Cerebellar nuclear complex (tissue), 1 donor: ENCODE data around the gene S1PR4.

ENCODE experiments used
- DNase-seq, 2 experiments: peaks; one replicate each; lab custom pipeline; 2025; lab: John Stamatoyannopoulos, UW

S1PR4 gene, protein sequence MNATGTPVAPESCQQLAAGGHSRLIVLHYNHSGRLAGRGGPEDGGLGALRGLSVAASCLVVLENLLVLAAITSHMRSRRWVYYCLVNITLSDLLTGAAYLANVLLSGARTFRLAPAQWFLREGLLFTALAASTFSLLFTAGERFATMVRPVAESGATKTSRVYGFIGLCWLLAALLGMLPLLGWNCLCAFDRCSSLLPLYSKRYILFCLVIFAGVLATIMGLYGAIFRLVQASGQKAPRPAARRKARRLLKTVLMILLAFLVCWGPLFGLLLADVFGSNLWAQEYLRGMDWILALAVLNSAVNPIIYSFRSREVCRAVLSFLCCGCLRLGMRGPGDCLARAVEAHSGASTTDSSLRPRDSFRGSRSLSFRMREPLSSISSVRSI

DNA sequence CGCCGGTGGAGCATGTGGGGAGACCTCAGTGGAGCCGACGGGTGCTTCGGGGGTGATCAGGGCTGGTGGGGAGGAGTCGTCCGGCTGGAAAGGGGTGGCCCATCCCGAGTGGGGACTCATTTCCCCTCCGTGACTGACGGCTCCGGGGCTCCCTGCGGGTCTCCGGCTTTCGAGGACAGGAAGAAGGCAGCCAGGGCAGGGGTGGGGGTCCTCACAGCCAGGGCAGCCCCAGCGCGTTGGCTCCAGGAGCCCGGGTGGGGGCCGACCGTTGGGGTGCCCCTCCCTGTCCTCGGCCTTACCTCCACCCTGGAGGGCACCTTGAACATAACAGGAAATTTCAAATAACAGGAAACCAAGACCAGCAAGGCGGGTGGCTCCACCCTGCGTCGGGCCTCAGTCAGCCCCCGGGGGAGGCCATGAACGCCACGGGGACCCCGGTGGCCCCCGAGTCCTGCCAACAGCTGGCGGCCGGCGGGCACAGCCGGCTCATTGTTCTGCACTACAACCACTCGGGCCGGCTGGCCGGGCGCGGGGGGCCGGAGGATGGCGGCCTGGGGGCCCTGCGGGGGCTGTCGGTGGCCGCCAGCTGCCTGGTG, at the start of gene S1PR4:
Gene S1PR4 (plus strand): TSS at position 393 of the 596 bp plus-strand sequence. CDS start 24 bp downstream, at position 417.
- DNase-seq: no peak

DNA sequence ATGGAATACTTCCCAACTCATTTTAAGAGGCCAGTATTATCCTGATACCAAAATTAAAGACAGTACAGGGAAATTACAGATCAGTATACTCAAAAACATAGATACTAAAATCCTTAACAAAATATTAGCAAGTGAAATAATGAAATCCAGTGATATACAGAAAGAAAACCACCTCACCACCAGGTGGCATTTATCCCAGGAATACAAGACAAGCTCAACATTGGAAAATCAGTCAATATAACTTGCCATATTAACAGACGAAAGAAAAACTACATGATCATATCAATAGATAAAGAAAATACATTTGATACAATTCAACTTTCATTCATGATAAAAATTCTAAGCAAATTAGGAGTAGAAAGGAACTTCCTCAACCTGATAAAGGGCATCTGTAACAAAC, 49.5 kb upstream of the S1PR4 start:
- no peak for DNase-seq

DNA sequence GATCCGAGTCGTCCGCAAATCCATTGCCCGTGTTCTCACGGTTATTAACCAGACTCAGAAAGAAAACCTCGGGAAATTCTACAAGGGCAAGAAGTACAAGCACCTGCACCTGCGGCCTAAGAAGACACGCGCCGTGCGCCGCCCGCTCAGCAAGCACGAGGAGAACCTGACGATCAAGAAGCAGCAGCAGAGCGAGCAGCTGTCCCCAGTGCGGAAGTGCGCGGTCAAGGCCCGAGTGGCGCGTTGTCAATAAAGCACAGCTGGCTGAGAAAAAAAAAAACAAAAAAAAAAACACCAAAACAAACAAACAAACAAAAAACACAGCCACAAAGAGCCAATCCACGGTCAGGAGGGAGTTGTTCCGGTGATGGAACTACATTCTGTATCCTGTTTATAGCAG, 47.4 kb upstream of the S1PR4 start:
- no peak for DNase-seq

DNA sequence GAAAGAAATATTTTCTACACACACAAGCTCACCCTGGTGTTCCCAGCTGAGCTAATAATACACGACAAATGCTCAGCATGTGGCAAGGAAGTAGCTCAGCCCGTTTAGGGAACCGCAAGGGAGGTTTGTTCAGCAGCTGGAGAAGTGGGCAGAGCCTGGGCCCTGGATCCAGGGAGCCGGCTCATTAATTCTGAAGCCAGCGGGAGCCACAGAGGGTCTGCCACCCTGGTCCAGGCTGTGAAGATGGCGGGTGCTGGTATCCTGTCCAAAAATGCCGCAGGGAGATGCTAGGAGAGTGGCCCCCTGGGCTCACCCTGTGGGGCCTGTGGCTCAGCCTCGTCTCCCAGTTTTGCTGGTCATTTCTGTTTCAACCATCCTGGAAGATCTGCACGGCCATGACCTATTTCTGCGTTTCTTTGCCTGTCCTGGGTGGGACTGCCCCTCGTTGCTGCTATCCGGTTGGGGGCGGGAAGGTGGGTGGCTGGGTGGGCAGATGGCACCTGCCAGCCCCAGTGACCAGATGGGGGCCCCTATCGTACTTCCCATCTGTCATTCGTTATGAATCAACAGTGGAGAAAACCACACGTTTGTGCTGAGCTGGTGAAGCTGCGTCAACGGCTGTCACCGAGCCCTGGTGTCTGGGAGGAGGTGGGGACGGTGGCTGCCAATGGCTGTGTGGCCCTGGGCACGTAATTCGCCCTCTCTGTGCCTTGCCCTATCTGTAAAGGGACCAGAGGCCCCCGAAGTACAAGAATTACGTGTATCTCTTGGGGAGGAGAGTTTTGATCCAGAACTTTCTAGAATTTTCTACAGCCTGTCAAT, 45.4 kb upstream of the S1PR4 start:
- DNase-seq: no peak

DNA sequence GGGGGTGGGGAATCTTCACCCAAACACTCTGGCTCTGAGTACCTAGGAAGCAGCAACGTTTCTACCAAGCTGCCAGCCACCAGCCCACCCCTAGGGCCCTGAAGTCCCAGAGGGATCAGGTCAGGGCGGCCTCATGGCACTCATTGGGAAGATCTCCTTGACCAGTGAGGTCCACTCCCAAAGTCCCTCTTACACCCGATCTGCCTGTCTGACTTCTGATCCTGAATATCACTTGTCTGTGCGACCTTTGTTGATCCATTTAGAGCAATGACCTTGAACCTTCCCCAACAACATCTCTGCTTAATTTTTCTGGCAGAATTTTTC, 44.8 kb upstream of the S1PR4 start:
- DNase-seq: no peak

DNA sequence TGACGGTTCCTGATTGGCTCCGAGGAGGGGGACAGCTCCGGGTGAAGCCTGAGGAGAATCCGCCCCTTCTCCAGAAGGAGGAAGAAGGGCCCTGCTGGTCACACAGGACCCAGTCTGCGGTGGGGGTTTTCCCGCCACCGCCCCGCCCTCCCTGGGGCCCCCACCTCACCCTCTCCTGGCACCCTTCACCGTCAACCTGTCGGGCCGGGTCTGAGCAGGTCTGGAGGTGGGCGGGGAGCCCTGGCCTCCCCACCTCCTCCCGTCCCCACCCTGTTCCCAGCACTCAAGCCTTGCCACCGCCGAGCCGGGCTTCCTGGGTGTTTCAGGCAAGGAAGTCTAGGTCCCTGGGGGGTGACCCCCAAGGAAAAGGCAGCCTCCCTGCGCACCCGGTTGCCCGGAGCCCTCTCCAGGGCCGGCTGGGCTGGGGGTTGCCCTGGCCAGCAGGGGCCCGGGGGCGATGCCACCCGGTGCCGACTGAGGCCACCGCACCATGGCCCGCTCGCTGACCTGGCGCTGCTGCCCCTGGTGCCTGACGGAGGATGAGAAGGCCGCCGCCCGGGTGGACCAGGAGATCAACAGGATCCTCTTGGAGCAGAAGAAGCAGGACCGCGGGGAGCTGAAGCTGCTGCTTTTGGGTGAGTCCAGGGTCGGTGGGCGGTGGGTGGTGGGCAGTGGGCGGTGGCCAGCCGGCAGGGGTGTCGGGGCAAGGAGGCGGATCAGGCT, 42.4 kb upstream of the S1PR4 start, which contains the start of gene GNA15:
Gene GNA15 (plus strand): TSS at position 73 of the 723 bp plus-strand sequence. CDS start 418 bp downstream, at position 491.
- DNase-seq: no peak

DNA sequence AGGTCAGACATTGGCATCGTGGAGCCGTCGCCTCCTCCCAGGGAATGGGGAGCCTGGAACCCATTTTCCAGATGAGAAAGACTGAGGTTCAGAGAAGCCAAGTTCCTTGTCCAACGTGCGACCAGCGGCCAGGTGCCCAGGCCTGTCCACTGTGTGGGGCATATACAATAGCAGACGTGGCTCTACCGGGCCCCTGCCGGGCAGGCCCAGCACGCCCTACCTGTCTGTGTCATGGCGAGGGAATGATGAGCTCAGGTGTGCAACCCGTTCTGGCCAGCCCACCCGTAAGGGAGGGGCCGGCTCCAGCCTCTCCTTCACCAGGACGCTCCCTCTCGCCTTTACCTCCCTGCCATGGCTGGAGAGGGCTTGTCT, 41.9 kb upstream of the S1PR4 start:
- no peak for DNase-seq

DNA sequence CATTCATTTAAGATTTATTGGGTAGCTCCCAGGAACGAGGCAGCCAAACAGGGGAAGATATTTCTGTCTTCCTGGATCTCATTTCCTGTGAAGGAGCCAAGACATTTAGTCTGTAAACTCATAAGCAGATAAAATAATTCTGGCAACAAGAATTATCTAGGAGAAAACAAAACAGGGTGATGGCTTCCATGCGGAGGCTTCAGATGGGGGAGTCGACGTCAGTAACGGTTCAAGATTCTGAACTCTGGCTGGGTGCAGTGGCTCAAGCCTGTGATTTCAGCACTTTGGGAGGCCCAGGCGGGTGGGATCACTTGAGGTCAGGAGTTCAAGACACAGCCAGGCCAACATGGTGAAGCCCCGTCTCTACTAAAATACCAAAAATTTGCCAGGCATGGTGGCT, 41.5 kb upstream of the S1PR4 start:
- DNase-seq: no peak

DNA sequence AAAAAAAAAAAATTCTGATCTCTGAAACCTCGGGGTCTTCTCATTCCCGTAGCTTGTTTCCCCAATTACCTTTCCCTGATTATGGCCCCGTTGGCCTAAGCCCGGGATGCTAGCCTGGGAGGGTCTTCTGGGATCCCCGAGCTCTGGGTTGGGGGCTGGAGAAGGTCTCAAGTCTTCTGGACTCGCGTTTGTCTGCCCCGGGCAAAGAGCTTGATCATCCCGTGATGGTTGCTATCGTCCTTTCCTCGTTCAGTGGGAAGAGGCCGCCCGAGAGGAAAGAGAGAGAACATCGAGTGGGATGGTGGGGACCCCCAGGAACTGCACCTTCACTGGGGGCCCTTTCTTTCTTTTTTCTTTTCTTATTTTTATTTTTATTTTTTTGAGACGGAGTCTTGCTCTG, 40.3 kb upstream of the S1PR4 start:
- no peak for DNase-seq

DNA sequence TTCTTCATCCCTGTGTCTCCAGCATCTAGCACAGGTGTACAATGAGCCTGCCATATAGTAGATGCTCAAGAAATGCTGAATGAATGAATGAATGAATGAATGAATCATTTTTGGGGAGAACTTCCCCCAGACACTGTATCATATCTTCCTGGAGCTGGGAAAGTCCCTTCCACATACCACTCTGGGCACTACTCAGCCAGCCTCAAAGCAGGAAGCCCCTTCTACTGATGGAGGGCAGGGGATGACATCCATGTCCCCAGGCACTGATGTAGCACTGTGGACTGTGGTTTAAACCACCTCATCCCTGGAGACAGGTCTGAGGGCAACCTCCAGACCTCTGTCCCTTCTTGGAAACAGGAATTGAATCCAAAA, 37.9 kb upstream of the S1PR4 start:
- DNase-seq: no peak

DNA sequence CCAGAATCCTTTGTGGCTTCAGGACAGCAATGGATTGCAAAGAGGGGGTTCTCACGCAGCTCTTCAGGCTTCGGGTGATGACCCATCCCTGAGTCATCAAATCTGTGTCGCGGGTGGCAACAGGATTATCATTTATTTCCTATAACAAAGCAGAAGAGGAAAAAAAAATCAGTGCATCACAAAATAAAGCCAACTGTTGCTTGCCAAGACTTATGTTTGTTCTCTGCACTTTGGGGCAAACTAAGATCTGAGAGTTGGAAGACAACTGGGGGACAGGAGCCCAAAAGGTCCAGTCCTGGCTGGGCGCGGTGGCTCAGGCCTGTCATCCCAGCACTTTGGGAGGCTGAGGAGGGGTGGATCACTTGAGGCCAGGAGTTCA, 36.3 kb upstream of the S1PR4 start:
- no peak for DNase-seq

DNA sequence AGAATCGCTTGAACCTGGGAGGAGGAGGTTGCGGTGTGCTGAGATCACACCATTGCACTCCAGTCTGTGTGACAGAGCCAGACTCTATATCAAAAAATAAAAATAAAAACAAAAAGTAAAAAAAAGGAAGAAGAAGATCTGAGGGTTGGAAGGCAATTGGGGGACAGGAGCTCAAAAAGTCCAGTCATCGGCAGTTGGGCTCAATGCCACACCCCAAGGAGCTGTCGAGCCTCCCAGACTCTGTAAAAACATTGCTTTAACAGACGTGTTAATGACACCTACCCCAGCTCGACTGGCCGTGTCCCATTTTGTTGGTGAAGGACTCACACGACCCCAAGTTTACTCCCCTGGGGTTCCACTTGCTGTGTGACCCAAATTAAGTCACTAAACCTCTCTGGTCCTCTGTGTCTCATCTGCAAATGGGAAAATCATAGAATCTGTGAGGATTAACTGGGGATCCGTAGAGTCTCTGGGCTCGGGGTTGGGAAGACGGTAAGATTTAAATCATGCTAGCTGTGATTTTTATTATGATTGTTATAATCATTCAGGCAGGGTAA, 35.7 kb upstream of the S1PR4 start:
- DNase-seq: no peak

DNA sequence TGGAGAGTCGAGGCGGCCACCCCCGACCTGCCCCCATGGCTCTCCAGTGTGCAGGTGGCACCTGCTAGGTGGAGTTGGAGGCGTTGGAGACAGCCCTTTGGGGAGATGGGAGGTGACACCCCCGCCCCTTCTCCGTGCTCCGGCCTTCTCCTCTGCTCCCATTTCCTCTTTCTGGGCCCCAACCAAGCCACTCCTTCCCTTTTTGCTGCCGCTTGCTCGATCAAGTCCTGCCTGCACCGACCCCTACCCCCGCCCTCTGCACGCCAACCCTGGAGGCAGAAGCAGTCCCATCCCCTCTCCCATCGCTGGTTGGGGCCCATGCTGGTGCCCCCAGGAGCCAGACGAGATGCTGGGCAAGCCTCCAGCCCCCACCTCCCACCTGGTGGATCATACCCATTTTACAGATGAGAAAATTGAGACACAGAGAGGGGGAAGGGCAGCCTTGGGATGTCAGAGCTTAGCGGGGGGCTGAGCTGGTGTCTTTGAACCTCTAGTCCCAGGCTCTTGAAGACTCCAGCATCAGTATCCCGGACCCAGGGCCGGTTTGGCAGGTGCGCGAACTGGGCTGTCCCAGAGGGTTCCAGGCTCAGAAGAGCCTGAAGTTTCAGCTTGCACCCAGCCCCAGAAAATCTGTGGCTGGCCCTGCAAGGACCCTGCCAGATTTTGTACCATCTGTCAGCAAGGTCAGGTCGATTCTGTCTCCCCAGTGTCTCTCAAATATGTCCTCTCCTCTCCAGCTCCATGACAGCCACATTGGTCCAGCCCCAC, 32.5 kb upstream of the S1PR4 start:
- DNase-seq: no peak

DNA sequence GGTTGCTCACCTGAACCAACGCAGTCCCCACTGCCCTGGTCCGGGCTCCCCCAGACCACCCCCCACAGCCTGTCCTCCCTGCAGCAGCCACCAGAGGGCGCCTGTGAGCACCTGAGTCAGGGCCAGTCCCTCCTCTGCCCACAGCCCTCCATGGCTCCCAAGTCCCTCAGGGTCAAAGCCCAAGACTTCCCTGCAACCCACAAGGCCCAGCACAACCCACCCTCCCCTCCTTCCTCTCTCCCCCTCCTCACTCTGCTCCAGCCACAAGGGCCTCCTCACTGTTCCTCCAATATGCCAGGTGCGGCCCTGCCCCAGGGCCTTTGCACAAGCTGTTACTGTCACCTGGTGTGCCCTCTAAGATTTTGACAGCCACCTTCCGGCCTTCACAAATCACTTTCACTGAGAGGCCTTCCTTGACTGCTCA, 31.9 kb upstream of the S1PR4 start:
- no peak for DNase-seq

DNA sequence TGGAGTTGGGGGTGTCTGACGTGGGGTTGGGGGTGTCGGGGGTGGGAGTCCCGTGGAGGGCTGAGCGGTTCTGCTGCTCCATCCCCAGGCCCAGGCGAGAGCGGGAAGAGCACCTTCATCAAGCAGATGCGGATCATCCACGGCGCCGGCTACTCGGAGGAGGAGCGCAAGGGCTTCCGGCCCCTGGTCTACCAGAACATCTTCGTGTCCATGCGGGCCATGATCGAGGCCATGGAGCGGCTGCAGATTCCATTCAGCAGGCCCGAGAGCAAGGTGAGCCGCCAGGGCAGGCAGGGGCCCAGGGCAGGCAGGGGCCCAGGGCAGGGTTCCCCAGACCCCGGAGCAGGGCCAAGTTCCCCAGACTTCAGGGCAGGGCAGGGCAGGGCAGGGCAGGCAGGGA, 30.1 kb upstream of the S1PR4 start:
- DNase-seq: no peak

DNA sequence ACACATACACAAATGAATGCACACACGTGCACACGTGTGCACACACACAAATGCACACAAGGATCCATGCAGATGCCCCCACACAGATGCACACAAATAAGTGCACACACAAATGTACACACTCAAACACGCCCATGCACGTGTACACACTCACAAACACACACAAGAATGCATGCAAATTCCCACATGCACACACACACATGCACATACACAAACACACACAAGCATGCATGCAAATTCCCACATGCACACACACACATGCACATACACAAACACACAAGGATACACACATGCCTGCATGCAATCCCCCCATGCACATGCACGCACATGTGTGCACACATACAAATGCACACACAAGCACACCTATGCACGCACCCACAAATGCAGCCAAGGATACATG, 29.5 kb upstream of the S1PR4 start:
- no peak for DNase-seq

DNA sequence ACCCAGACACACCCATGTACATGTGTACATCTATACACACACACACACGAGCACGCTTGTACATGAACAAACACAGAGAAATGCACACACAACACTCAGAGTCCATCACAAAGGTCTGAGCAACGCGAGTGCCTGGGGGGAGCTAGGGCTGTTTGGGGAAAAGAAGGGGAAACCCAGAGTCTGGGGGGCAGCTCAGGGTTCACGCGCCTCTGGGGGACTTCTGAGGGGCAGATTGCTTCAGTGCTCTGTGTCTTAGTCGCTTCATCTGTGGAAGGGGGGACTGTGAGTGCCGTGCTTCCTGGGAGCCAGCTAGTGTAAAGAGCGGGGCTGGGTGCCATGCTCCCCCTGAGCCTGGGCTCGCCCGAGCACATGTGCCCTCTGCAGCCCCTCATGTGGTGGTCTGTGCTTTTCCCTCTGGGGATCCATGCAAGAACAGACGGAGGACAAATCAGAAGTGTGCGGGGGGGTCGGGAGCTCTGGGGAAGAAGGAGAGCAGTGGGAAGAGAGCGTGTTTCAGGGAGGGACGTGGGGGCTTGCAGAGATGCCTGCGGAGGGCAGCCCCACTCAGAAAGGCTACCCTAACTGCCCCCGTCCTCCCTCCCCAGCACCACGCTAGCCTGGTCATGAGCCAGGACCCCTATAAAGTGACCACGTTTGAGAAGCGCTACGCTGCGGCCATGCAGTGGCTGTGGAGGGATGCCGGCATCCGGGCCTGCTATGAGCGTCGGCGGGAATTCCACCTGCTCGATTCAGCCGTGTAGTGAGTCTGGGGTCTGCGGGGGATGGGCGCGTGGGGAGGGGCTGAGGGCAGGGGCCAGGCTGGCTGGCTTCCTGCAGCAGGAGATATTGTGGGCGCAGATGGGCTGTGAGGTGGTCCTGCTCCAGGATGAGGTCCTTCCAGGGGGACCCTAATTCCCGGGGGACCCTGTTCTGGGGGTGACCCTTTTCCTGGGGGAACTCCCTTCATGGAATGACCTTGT, 28.8 kb upstream of the S1PR4 start:
- DNase-seq: no peak

DNA sequence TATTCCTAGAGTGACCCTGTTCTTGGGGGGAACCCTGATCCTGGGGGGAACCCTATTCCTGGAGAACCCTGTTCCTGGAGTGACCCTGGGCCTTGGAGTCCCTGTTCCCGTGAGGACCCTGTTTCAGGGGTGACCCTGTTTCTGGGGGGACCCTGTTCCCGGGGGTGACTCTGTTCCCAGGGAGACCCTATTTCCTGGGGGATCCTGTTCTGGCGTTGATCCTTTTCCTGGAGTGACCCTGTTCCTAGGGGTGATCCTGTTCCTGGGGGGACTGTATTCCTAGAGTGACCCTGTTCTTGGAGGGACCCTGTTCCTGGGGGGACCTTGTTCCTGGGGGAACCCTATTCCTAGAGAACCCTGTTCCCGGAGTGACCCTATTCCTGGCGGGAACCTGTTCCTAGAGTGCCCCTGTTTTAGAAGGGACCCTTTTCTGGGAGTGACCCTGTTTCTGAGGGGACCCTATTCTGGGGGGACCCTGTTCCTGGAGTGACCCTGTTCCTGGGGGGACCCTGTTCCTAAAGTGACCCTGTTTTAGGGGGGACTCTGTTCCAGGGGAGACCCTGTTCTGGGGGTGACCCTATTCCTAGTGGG, 27.7 kb upstream of the S1PR4 start:
- DNase-seq: no peak

DNA sequence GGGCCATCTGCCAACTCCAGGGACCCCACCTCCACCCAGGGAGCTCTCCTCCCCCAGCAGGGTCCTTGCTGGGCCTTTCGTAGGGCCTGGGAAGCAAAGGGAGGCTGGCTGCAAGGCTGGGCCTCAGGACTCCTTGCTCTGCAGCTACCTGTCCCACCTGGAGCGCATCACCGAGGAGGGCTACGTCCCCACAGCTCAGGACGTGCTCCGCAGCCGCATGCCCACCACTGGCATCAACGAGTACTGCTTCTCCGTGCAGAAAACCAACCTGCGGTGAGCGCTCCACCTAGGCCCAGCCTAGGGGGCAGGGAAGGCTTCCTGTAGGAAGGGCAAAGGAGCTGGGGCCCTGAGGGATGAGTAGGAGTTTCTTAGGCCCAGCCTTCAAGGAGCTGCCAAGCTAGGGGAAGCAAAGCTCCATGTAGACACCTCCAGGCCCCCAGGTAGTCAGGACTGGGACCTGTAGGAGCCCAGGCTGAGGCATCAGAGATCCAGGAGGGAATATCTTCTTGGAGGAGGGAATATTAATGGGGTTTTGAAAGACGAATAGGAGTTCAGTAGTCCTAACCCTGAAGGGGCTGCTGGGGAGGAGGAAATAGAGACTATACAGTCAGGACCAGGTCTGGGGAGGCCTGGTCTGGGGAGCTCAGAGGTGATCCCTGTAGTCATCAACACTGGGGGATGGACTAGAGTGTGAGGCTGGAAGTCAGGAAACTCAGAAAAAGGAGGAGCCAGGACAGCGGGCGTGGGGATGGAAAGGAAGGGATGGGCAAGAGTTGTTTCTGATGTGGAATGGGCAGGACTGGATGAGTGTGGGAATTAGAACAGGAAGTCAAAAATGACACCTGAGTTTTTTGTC, 26.8 kb upstream of the S1PR4 start:
- no peak for DNase-seq
